GM12875 (cell line): ENCODE measurements around the gene DDX25.

ENCODE experiments used
- H3K4me3 ChIP-seq: one replicate; pipeline ENCODE4 v1.5.1; 2011; ENCODE audit warnings: low read depth, low read length, control low read depth
- CTCF ChIP-seq: IDR thresholded peaks from 2 replicates; pipeline ENCODE4 v1.5.1; 2011; ENCODE audit warnings: low read depth, mild to moderate bottlenecking, control low read depth, inconsistent platforms, low read length, moderate library complexity, borderline replicate concordance; ENCODE audit not compliant: insufficient read depth

Gene DDX25

GRCh38 chr11:125874556-125875124 is 29.7 kb upstream of the DDX25 start:
- H3K4me3 ChIP-seq, result no peak overlapping the region
- TF ChIP-seq CTCF, result peak; percentile 68

- TF ChIP-seq CTCF, result no peak
- no peak overlapping the region for H3K4me3 ChIP-seq
These were observed 23.0 kb upstream of the DDX25 start for GRCh38 chr11:125881291-125881690.

GRCh38 chr11:125883375-125883774 is 20.9 kb upstream of the DDX25 start:
- no peak for TF ChIP-seq CTCF

GRCh38 chr11:125886997-125887372 is 17.3 kb upstream of the DDX25 start:
- peak overlapping the region; percentile 98 for H3K4me3 ChIP-seq
- TF ChIP-seq CTCF, result no peak

More at GRCh38 chr11:125883375-125883774, 20.9 kb upstream of the DDX25 start:
- H3K4me3 ChIP-seq, result no peak overlapping the region

- TF ChIP-seq CTCF, result peak; percentile 16; the same call in 1 of the 2 replicates
- H3K4me3 ChIP-seq, result peak within 1 kb of the TSS; percentile 98
These were observed 16.7 kb upstream of the DDX25 start, which contains the start of gene HYLS1 for GRCh38 chr11:125887373-125888324. Gene HYLS1 (plus strand): TSS chr11:125887668. CDS start chr11:125899369, 11,701 bp downstream.

- H3K4me3 ChIP-seq, result no peak overlapping the region
- TF ChIP-seq CTCF, result no peak
These were observed 13.7 kb upstream of the DDX25 start for GRCh38 chr11:125890447-125891100.
